Measurements from ENCODE around the gene MPEG1. TPM values are rescaled to one million over a fixed set of nuclear protein-coding genes. Genes with fewer than 3 reads are reported as not detected.

Gene MPEG1
- total RNA-seq, 1 experiment from 2014 or later = 0.08 TPM

- in situ Hi-C loops (cut with HindIII; ENCODE audit: low pct_unique_long_range_greater_than_20kb, low sequenced_read_pairs) = no loop called here
- H3K36me3 ChIP-seq (ENCODE audit: control insufficient read depth, insufficient read depth, low read length) = no peaks in the 10 kb centered on the region
Measured at GRCh38 chr11:59191890-59192289, 20.8 kb downstream of the MPEG1 start.

GRCh38 chr11:59191095-59191494, 21.6 kb downstream of the MPEG1 start:
- CTCF ChIA-PET = interaction anchor here (1.5 kb wide), 1 partner anchor 16 kb away, joined by 3 read pairs; no protein-coding TSS in a partner anchor
- DNase-seq (ENCODE audit: low read depth, low spot score) = no peak
- H3K9me3 ChIP-seq (ENCODE audit: control insufficient read depth, insufficient read depth, low read depth, low read length) = no peaks in the 10 kb centered on the region
- no peak for TF ChIP-seq SIN3A (IDR thresholded peaks at IDR 0.05; ENCODE audit: borderline replicate concordance, insufficient read depth, low read depth, low read length)
- TF ChIP-seq CTCF (IDR thresholded peaks at IDR 0.05) = no peak
- no peak for TF ChIP-seq REST (IDR thresholded peaks at IDR 0.05; ENCODE audit: insufficient read depth in 1 of 2, low read depth in 2 of 2, low read length in 1 of 2)
- no peak for TF ChIP-seq TCF7L2 (IDR thresholded peaks at IDR 0.05; ENCODE audit: low read depth, low read length)
- no peak for TF ChIP-seq POLR2AphosphoS5 (IDR thresholded peaks at IDR 0.05; ENCODE audit: low read depth, low read length)
- H3K27me3 ChIP-seq (ENCODE audit: control insufficient read depth, insufficient read depth, low read length) = peaks cover 9% of the 10 kb centered on the region
- H3K4me3 ChIP-seq (ENCODE audit: low read depth in 2 of 2, low read length in 2 of 2) = no peak overlapping the region
- POLR2A ChIA-PET = no interaction called here
- no peaks in the 10 kb centered on the region for H3K4me1 ChIP-seq (ENCODE audit: control insufficient read depth, insufficient read depth, low read length)
- no peak for ATAC-seq
- H3K27ac ChIP-seq (ENCODE audit: low read length) = no peak overlapping the region
- no TSS peak for BruUV-seq (replicated peaks)
- in situ Hi-C loops (cut with HindIII; ENCODE audit: low pct_unique_long_range_greater_than_20kb, low sequenced_read_pairs) = no loop called here
- H3K36me3 ChIP-seq (ENCODE audit: control insufficient read depth, insufficient read depth, low read length) = no peaks in the 10 kb centered on the region
- intact Hi-C loops (cut with micrococcal nuclease; ENCODE audit: unreplicated experiment) = no loop called here

More at GRCh38 chr11:59191890-59192289, 20.8 kb downstream of the MPEG1 start:
- H3K4me1 ChIP-seq (ENCODE audit: control insufficient read depth, insufficient read depth, low read length) = no peaks in the 10 kb centered on the region
- POLR2A ChIA-PET = no interaction called here
- TF ChIP-seq SIN3A (IDR thresholded peaks at IDR 0.05; ENCODE audit: borderline replicate concordance, insufficient read depth, low read depth, low read length) (no peak), CTCF (IDR thresholded peaks at IDR 0.05) (no peak), TCF7L2 (IDR thresholded peaks at IDR 0.05; ENCODE audit: low read depth, low read length) (no peak), REST (IDR thresholded peaks at IDR 0.05; ENCODE audit: insufficient read depth in 1 of 2, low read depth in 2 of 2, low read length in 1 of 2) (no peak), POLR2AphosphoS5 (IDR thresholded peaks at IDR 0.05; ENCODE audit: low read depth, low read length) (no peak)
- DNase-seq (ENCODE audit: low read depth, low spot score) = no peak
- no peaks in the 10 kb centered on the region for H3K9me3 ChIP-seq (ENCODE audit: control insufficient read depth, insufficient read depth, low read depth, low read length)
- CTCF ChIA-PET = no interaction called here
- intact Hi-C loops (cut with micrococcal nuclease; ENCODE audit: unreplicated experiment) = no loop called here
- H3K4me3 ChIP-seq (ENCODE audit: low read depth in 2 of 2, low read length in 2 of 2) = no peak overlapping the region
- ATAC-seq = no peak
- H3K27me3 ChIP-seq (ENCODE audit: control insufficient read depth, insufficient read depth, low read length) = peaks cover 9% of the 10 kb centered on the region
- H3K27ac ChIP-seq (ENCODE audit: low read length) = no peak overlapping the region
- BruUV-seq (replicated peaks) = no TSS peak

All from Panc1 (cell line).